Choroid plexus epithelial cell (primary cell): Measurements from ENCODE around the gene RNPEPL1.
A peak's percentile ranks its signal among the peaks of the same experiment; 100 is the strongest.

Source experiments
- DNase-seq: peaks from one replicate; pipeline ENCODE4 v3.0.0-alpha.2; 2010; ENCODE audit warnings: low read depth
- H3K4me3 ChIP-seq: 2 replicates; pipeline ENCODE4 v1.5.1; 2011; ENCODE audit warnings: low read depth, mild to moderate bottlenecking, control low read depth, low read length, moderate library complexity
- CTCF ChIP-seq: conservative IDR thresholded peaks from 2 replicates; pipeline ENCODE4 v1.5.1; 2011; ENCODE audit warnings: low read depth, mild to moderate bottlenecking, control low read depth, inconsistent platforms, low read length, moderate library complexity

The RNPEPL1 gene

DNA sequence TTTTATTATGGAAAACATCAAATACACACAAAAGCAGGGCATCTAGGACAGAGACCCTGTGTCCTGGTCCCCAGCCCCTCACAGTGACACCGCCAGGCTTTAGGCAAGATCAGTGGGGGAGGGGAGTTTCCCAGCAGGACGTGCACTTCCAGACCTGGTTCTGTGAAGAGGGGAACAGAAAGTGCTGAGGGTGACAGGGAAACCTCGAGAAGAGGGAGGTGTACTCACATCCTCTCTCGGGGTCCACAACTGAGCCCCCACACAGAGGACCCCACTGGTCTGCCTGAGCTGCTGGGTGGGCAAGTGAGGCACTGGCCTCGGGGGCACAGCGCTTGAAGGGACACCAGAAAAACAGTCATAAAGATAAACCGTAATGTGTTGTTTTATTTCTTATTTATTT lies 52.6 kb downstream of the RNPEPL1 start:
- no peak for TF ChIP-seq CTCF
- no peak for DNase-seq
- no peak overlapping the region for H3K4me3 ChIP-seq

DNA sequence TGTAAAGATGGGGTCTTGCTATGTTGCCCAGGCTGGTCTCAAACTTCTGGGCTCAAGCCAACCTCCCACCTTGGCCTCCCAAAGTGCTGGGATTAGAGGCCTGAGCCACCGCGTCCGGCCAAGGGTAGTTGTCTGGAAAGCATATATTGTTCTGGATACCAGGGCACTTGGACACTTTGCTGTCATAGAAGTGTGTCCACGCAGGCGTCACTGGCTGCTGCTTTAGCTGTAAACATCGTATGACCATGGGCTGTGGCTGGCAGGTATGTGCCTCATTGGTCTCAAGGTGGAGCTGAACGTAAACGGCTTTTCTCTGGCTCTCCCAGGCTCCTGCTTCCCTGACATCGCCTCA lies 53.8 kb downstream of the RNPEPL1 start:
- no peak overlapping the region for H3K4me3 ChIP-seq
- DNase-seq = no peak
- TF ChIP-seq CTCF = no peak

DNA sequence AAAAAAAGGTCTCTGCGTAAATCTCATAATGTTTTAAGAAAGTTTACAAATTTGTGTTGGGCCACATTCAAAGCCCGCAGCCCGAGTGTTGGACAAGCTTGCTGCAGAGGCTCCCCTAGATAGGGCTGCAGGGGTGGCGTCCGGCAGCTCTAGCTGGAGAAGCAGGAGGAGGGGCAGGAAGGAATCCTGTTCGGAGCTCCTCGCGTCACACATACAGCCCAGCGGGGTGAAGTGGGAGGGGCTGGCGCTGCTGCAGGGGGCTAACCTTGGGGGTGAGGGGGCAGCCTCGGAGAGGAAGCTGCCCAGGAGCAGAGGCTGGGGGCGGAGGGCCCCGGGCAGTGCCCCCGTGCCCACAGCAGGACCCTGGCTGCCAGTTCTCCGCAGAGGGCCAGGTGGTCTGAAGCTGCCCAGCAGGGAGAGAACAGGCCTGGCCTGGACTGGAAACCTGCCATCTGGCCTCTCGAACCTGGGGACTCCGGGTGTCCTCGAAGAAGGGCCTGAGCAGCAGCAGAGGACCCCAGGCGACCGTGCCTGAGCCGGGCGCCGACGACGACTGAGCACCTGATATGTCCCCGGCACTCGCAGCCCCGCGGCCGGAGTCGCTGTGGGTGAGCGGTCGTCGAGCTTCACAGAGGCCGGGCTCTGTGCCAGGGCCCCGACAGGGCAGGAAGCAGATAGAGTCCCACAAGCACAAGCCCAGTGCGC lies 54.4 kb downstream of the RNPEPL1 start:
- no peak overlapping the region for H3K4me3 ChIP-seq
- peak; percentile 31 for TF ChIP-seq CTCF
- DNase-seq = peak; percentile 63

DNA sequence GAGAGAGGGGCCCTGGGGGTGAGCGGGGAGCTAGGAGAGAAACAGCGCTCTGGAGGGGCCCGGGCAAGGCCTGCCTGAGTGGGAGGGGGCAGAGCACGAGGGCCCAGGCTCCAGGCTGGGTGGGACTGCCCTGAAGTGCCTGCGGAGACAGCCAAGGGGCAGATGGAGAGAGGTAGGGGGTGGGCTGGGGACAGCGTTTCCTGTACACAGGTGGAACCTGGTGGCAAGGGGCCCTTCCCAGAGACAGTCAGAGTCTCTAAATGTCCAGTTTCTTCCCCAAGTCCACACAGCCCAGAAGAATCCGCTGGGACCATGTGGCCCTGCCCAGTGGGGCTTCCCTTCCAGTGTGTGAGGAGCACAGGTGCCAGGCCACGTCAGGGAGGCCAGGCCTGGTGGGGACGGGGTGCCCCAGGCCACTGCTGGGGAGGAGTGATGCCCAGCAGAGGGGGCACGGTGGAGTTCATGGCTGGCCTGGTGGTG lies 55.3 kb downstream of the RNPEPL1 start:
- no peak for TF ChIP-seq CTCF
- DNase-seq = no peak
- no peak overlapping the region for H3K4me3 ChIP-seq

DNA sequence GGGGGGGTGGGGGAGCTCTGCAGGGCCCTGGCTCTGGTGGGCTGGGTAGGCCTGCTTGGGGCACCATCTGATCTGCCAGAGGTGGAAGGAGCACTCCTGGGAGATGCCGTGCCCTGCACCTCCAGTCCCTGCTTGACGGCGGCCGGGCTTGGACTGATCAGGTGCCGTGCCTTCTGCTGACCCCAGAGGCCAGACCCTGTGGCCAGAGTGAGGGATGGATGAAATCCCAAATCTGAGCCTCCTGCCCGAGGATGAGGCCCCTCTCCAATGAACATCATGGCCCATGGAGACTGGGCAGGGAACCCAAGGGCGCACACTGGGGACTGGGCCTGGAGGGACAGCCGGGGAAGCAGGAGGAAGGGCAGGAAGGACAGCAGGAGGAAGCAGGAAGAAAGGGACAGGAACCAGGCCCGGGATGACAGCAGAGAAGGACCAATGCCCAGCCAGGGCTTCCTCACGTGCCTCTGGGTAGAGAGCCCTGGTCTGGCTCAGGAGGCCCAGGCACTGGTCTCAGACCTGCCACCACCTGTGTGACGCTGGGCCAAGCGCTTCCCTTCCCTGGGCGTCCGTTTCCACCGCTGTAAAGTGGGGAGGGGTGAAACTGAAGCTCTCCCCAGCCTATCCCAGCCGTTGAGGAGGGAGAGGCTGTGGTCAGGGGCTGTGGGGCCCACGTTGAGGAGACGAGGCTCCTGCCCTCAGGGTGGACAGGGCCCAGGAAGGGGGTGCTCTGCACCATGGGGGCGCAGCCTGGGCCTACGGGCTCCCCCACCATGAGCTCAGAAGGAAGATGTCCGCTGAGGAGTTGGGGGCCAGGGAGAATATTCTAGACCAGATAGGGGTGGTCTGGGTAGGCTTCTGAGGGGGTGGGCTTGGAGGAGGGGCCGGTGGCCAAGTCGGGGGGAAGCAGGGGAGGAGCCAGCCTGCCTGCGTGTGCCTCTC lies 56.0 kb downstream of the RNPEPL1 start:
- no peak for DNase-seq
- no peak for TF ChIP-seq CTCF
- no peak overlapping the region for H3K4me3 ChIP-seq

DNA sequence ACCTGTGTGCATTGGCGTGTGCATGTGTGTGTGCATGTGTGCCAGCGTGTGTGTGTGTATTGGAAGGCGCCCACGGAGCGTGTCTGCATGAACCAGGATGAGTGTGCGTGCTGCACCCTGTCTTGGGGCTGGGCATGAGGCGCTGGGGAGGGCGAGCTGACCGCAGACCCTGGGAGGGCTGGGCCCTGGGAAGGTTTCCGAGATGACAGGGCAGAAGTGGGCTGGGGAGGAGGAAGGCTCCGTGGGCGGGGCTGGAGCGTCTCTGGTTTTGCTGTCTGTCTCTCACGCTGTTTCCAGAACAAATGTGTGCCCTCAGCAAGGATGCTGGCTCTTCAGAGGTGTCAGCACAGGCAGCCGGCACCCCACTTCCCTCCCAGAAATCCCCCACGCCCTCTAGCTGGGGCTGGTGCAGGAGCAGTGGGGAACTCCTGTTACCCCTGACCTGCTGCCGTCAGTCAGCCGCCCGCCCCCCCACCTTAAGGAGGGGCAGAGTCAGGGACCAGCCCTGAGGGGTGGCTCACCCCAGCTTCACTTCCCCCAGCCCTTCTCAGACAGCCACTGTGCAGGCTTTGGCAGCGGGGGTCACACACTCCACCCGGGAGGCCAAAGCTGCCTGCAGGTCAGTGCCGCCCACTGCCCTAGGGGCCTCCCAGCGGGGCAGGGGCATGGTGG lies 56.8 kb downstream of the RNPEPL1 start, which contains the start of gene GPR35:
GPR35 (plus strand) TSS at position 531 of the 672 bp plus-strand sequence. CDS start 4,473 bp downstream, outside the sequence.
- H3K4me3 ChIP-seq = no peak within 1 kb of the TSS
- TF ChIP-seq CTCF = no peak
- DNase-seq = peak; percentile 63
